ENCODE measurements around the gene NUDT14.

- TF ChIP-seq, protein P1, sequence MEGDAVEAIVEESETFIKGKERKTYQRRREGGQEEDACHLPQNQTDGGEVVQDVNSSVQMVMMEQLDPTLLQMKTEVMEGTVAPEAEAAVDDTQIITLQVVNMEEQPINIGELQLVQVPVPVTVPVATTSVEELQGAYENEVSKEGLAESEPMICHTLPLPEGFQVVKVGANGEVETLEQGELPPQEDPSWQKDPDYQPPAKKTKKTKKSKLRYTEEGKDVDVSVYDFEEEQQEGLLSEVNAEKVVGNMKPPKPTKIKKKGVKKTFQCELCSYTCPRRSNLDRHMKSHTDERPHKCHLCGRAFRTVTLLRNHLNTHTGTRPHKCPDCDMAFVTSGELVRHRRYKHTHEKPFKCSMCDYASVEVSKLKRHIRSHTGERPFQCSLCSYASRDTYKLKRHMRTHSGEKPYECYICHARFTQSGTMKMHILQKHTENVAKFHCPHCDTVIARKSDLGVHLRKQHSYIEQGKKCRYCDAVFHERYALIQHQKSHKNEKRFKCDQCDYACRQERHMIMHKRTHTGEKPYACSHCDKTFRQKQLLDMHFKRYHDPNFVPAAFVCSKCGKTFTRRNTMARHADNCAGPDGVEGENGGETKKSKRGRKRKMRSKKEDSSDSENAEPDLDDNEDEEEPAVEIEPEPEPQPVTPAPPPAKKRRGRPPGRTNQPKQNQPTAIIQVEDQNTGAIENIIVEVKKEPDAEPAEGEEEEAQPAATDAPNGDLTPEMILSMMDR (IDR thresholded peaks at IDR 0.05), result no peak
- no peak for TF ChIP-seq POLR2AphosphoS5 (IDR thresholded peaks at IDR 0.05)
Measured at GRCh38 chr14:105128059-105128458, 53.1 kb downstream of the NUDT14 start.

All from transverse colon (tissue), 4 donors.